Lower leg skin (tissue), 4 donors: Measurements from ENCODE around the gene A1CF. TPM values are rescaled to one million over a fixed set of nuclear protein-coding genes. Genes with fewer than 3 reads are reported as not detected.
"Not testable (repeated sequence)": the region's sequence is repeated elsewhere in the genome, so short reads cannot be mapped to it uniquely, and the experiment has no call there.

ENCODE experiments used
- DNase-seq, 2 donors: peaks; one replicate each; pipeline ENCODE4 v3.0.0-alpha.2; 2019; ENCODE audit warnings: low spot score in 2 of 2
- H3K4me3 ChIP-seq: fragments of 200-600 bp; sonication (generic); 2 replicates; pipeline ENCODE4 v1.5.1; 2017; ENCODE audit warnings: mild to moderate bottlenecking, low read depth; ENCODE audit not compliant: poor library complexity, severe bottlenecking
- POLR2A ChIP-seq, 2 donors: fragments of 450-650 bp; IDR thresholded peaks; one replicate each; pipeline ENCODE4 v1.6.1; 2016 to 2017; ENCODE audit warnings: antibody characterized with exemption in 2 of 2, mild to moderate bottlenecking in 1 of 2, moderate library complexity in 1 of 2
- WGBS, 2 donors: methylation state at CpG; one replicate each; pipeline ENCODE4 v1.1.5; 2018; 5-methylcytosine and 5-hydroxymethylcytosine counted together
- intact Hi-C: fragments of 100-400 bp; cut with DNase I; formaldehyde crosslinking; loops from one replicate; pipeline ENCODE4 v1.15.0; 2023; ENCODE audit warnings: low total_unique reads
- total RNA-seq, 4 donors: library from RNA; depleted of rRNA; stranded (reverse); fragments of >200 nt; gene quantifications; one replicate each; pipeline ENCODE4 v1.1.0, GENCODE V29; 2016
- TF ChIP-seq, protein P1 (sequence below), 3 donors: fragments of 450-650 bp; IDR thresholded peaks; one replicate each; pipeline ENCODE4 v1.5.1; 2016; ENCODE audit warnings: antibody characterized with exemption in 3 of 3, mild to moderate bottlenecking in 3 of 3, moderate library complexity in 2 of 3

A1CF gene
- total RNA-seq, 4 donors from 2014 or later, result not detected

DNA sequence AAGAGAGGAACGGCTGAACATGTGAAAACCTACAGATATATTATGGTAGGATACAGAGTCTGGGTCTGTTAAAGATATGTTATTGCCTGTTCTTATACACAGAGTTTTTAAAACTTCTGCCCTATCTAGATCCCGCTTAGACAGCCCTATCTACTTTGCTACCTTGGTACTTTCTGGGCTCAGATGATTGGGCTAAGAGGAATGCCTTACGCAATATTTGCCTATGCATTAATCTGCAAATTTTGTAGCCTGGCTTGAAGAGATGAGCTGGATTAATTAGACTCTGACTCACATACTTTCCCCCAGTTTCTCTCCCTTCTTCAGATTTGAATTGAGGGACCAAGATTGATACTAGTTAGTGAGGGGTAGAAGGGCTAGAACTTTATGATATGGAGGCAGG, 33.6 kb upstream of the A1CF start:
- WGBS, 2 donors, result 90 to 93% methylated on average over 3 of the region's 3 CpGs
- no peak for TF ChIP-seq POLR2A (IDR thresholded peaks at IDR 0.05)
- TF ChIP-seq, protein P1, sequence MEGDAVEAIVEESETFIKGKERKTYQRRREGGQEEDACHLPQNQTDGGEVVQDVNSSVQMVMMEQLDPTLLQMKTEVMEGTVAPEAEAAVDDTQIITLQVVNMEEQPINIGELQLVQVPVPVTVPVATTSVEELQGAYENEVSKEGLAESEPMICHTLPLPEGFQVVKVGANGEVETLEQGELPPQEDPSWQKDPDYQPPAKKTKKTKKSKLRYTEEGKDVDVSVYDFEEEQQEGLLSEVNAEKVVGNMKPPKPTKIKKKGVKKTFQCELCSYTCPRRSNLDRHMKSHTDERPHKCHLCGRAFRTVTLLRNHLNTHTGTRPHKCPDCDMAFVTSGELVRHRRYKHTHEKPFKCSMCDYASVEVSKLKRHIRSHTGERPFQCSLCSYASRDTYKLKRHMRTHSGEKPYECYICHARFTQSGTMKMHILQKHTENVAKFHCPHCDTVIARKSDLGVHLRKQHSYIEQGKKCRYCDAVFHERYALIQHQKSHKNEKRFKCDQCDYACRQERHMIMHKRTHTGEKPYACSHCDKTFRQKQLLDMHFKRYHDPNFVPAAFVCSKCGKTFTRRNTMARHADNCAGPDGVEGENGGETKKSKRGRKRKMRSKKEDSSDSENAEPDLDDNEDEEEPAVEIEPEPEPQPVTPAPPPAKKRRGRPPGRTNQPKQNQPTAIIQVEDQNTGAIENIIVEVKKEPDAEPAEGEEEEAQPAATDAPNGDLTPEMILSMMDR (IDR thresholded peaks at IDR 0.05), result no peak
- no peak overlapping the region for H3K4me3 ChIP-seq
- intact Hi-C loops, result no loop called here
- DNase-seq, result no peak

DNA sequence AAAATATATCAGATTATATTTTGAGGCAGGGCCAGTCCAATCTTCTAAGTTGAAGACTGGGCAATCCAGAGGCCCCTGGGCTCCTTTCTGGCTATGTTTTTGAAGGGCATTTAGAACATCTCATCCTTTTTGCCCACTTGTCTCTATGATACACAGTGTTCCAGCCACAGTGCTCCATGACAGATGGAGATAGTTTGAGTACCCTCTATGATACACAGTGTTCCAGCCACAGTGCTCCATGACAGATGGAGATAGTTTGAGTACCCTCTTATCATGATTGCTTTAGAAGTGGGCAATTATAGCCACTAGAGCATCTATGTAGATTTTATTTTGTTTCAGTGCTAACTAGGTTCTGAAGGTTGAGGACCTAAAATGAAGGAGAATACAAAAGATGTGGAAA, 33.1 kb upstream of the A1CF start:
- H3K4me3 ChIP-seq, result no peak overlapping the region
- DNase-seq, result no peak
- TF ChIP-seq POLR2A (IDR thresholded peaks at IDR 0.05), result no peak
- TF ChIP-seq, protein P1 (IDR thresholded peaks at IDR 0.05), result no peak
- intact Hi-C loops, result no loop called here

DNA sequence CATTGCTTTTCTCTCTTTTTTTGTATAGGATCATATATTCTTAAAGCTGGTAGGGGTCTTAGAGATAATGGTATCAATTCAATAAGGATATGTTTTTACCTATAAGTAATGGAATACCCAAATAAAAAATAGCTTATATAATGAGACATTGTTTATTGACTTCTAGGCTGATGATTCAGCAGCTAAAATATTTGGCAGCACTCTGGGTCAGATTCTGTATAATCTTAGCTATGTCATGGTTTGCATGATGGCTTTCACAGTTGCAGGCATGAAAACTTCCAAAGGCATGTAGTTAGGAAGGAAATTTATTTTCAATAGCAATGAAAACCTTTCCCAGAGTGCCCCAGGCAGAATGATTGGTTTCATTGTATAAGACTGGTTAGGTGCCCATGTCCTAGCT, 32.1 kb upstream of the A1CF start:
- TF ChIP-seq, protein P1 (IDR thresholded peaks at IDR 0.05), result no peak
- no peak for TF ChIP-seq POLR2A (IDR thresholded peaks at IDR 0.05)
- no peak for DNase-seq
- intact Hi-C loops, result no loop called here
- H3K4me3 ChIP-seq, result no peak overlapping the region

DNA sequence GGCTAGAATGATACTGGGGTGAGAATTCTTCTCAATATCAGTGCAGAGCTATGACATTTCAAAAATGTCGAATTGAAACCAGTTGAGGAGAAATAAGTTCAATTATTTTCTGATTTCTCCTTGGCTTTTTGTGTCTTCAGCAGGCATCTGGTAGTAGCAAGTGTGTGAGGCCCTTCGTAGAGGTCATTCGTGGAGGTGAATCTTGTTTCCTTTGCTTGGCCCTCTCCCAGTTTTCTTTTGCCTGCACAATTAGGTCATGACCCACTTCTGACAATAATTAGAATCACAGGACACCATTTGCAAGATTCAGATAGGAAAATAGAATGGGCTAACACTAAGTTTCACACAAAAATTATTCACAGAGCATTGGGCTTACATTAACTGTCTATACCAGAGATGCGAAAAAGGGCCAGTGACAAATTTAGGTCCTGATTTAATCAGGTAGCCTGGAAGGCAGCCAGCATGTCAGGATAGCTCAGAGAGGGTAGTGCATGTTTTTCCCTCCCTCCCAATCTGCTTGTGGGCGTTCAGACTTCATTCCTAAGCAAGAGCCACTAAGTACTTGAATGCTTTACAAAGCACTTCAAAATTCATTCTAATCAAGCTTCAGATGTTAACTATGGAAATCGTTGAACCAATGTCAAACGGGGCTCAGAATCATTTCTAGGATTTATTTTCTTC, 24.0 kb upstream of the A1CF start:
- intact Hi-C loops, result no loop called here
- H3K4me3 ChIP-seq, result no peak overlapping the region
- TF ChIP-seq POLR2A (IDR thresholded peaks at IDR 0.05), result no peak
- TF ChIP-seq, protein P1 (IDR thresholded peaks at IDR 0.05), result no peak
- WGBS, 2 donors, result 76 to 84% methylated on average over 7 of the region's 7 CpGs
- no peak for DNase-seq

DNA sequence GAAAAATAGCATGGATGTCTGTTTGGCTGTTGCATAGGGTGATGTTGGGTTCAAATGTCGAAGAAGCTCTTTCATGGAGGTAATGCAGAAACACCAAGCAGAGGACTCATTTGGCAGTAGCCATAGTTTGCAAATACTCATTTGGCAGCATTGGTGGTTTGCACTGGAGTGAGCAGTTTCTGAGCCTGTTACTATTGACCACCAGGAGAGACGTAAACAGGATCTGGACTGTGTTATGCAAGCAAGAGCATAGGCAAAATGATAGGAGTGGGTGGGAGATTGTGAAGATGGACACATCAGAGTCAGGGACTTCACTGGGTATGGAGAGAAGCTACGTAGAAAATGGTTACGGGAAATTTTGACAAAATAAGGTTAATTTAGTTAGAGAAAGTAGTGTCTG, 22.9 kb upstream of the A1CF start:
- TF ChIP-seq POLR2A (IDR thresholded peaks at IDR 0.05), result no peak
- TF ChIP-seq, protein P1 (IDR thresholded peaks at IDR 0.05), result no peak
- H3K4me3 ChIP-seq, result no peak overlapping the region
- no peak for DNase-seq
- intact Hi-C loops, result no loop called here
- WGBS, 2 donors, result 84 to 93% methylated on average over 4 of the region's 4 CpGs

DNA sequence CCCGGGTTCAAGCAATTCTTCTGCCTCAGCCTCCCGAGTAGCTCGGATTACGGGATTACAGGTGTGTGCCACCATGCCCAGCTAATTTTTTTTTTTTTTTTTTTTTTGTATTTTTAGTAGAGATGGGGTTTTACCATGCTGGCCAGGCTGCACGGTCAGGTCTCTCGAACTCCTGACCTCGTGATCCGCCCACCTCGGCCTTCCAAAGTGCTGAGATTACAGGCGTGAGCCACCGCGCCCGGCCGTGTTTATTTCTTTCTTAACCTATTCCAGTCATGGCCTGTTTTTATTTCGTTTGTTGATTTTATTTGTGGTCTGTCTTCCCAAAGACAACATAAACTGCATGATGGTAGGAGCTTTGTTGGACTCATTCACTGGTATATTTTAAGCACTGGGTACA, 20.4 kb upstream of the A1CF start:
- intact Hi-C loops, DNase-seq, H3K4me3 ChIP-seq: not testable (repeated sequence)
- WGBS, 2 donors, result 85 to 88% methylated on average over 15 of the region's 15 CpGs
